ENCODE measurements around the gene FAT1. TPM values are rescaled to one million over a fixed set of nuclear protein-coding genes. Genes with fewer than 3 reads are reported as not detected.

Gene FAT1
- total RNA-seq, 2 donors from 2014 or later, result 65.9 to 69.5 TPM

DNA sequence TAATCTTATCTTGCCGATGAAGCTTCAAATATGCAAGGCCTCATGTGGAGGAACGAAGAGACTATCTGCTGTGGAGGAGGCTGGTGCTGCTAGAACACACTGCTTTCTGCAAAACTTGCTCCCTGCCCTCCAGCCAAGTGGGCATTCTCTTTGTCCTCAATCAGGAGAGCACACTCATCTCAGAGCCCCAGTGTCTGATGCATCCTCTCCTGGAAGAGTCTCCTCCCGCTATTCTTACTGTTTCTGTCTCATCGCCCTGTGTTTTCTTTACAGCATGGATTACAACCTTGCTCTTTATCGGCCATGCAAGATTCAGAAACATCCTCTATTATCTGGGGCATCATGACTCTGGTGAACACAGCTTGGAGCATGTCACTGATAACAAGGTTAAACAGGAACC is 100.1 kb downstream of the FAT1 start:
- Histone ChIP-seq H3K4me1 (no peaks in the 10 kb centered on the region), H3K27ac (no peak overlapping the region), H3K4me3 (no peak overlapping the region), H3K27me3 (no peaks in the 10 kb centered on the region), H3K36me3 (replicated peaks in 1 of 2; ENCODE audit: insufficient read depth in 1 of 2, low read depth in 2 of 2) (peaks cover 0 to 3% of the 10 kb centered on the region in 2 donors), H3K9me3 (no peaks in the 10 kb centered on the region)
- TF ChIP-seq, protein P1, sequence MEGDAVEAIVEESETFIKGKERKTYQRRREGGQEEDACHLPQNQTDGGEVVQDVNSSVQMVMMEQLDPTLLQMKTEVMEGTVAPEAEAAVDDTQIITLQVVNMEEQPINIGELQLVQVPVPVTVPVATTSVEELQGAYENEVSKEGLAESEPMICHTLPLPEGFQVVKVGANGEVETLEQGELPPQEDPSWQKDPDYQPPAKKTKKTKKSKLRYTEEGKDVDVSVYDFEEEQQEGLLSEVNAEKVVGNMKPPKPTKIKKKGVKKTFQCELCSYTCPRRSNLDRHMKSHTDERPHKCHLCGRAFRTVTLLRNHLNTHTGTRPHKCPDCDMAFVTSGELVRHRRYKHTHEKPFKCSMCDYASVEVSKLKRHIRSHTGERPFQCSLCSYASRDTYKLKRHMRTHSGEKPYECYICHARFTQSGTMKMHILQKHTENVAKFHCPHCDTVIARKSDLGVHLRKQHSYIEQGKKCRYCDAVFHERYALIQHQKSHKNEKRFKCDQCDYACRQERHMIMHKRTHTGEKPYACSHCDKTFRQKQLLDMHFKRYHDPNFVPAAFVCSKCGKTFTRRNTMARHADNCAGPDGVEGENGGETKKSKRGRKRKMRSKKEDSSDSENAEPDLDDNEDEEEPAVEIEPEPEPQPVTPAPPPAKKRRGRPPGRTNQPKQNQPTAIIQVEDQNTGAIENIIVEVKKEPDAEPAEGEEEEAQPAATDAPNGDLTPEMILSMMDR (IDR thresholded peaks at IDR 0.05), result no peak
- TF ChIP-seq POLR2A (IDR thresholded peaks at IDR 0.05), result no peak
- 95 to 96% methylated on average over 5 of the region's 5 CpGs for WGBS, 2 donors
- intact Hi-C loops (cut with DNase I), result no loop called here
- ATAC-seq (no peak), DNase-seq (no peak)

DNA sequence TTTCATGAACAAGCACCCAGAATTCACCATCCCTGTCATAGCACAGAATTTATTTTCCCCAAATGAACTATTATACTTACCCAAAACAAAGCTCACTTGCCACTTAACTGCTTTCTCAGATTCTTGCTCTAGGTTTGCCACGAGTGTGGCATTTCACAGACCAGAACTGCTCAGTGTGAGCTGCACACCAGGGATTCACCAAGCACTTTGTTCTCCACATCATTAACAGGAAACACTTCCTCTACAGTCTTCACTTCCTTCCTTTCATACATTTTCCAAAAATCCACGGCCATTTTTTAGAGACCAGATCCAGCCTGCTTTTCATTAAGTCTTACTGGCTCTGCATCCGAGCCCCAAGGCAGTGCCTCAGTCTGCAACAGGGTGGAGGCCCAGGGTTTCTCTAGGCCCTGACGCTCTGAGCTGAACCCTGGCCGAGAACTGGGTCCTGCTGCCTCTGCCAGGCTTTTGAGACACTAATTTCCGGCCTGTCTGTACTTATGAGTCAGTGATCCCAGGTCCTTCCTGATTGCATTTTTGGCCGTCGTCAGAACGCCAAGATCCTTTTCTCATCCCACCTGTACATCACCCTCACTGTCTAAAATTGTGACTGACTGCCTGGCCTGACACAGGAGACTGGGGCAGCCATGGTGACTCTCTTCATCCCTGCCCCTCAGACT is 100.7 kb downstream of the FAT1 start:
- intact Hi-C loops (cut with DNase I), result no loop called here

GRCh38 chr4:186621959-186622553 is 101.6 kb downstream of the FAT1 start:
- TF ChIP-seq, protein P1 (IDR thresholded peaks at IDR 0.05), result no peak
- TF ChIP-seq POLR2A (IDR thresholded peaks at IDR 0.05), result no peak
- no peaks in the 10 kb centered on the region for H3K4me1 ChIP-seq
- no peak overlapping the region for H3K4me3 ChIP-seq
- H3K27ac ChIP-seq, result no peak overlapping the region
- H3K36me3 ChIP-seq (replicated peaks in 1 of 2; ENCODE audit: insufficient read depth in 1 of 2, low read depth in 2 of 2), result peaks cover 0 to 1% of the 10 kb centered on the region in 2 donors
- WGBS, 2 donors, result 78 to 79% methylated on average over 9 of the region's 9 CpGs
- intact Hi-C loops (cut with DNase I), result no loop called here
- H3K9me3 ChIP-seq, result no peaks in the 10 kb centered on the region
- DNase-seq (no peak), ATAC-seq (no peak)
- H3K27me3 ChIP-seq, result no peaks in the 10 kb centered on the region

More for the DNA sequence above, 100.7 kb downstream of the FAT1 start:
- Histone ChIP-seq H3K36me3 (replicated peaks in 1 of 2; ENCODE audit: insufficient read depth in 1 of 2, low read depth in 2 of 2) (peaks cover 0 to 1% of the 10 kb centered on the region in 2 donors), H3K4me1 (no peaks in the 10 kb centered on the region), H3K27ac (no peak overlapping the region), H3K4me3 (no peak overlapping the region), H3K27me3 (no peaks in the 10 kb centered on the region), H3K9me3 (no peaks in the 10 kb centered on the region)
- TF ChIP-seq, protein P1 (IDR thresholded peaks at IDR 0.05), result no peak
- TF ChIP-seq POLR2A (IDR thresholded peaks at IDR 0.05), result no peak
- 84 to 90% methylated on average over 9 of the region's 9 CpGs for WGBS, 2 donors
- no peak for ATAC-seq
- no peak for DNase-seq

DNA sequence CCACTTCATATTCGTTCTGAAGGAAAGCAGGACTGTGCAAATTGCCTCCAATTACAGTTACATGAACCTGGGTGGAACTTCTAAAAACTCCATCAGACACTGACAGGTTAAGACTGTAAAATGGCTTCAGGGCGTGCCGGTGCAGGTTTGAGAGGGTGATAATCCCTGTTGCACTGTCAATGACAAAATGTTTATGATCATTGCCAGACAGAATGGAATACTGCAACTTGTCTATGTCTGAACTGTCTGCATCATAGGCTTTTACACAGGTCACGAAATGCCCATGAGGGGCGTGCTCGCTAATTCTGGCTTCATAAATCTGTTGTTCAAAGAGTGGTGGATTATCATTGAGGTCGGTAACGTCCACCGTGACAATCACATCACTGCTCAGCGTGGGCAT is 104.6 kb downstream of the FAT1 start:
- peaks cover 0 to 3% of the 10 kb centered on the region in 2 donors for H3K36me3 ChIP-seq (replicated peaks in 1 of 2; ENCODE audit: insufficient read depth in 1 of 2, low read depth in 2 of 2)
- no peaks in the 10 kb centered on the region for H3K9me3 ChIP-seq
- DNase-seq, result no peak
- no peak overlapping the region for H3K4me3 ChIP-seq
- no peaks in the 10 kb centered on the region for H3K4me1 ChIP-seq
- H3K27ac ChIP-seq, result no peak overlapping the region
- no peak for ATAC-seq
- H3K27me3 ChIP-seq, result no peaks in the 10 kb centered on the region
- 96% methylated on average over 10 of the region's 10 CpGs for WGBS, 2 donors
- intact Hi-C loops (cut with DNase I), result no loop called here
- no peak for TF ChIP-seq POLR2A (IDR thresholded peaks at IDR 0.05)
- TF ChIP-seq, protein P1 (IDR thresholded peaks at IDR 0.05), result no peak

DNA sequence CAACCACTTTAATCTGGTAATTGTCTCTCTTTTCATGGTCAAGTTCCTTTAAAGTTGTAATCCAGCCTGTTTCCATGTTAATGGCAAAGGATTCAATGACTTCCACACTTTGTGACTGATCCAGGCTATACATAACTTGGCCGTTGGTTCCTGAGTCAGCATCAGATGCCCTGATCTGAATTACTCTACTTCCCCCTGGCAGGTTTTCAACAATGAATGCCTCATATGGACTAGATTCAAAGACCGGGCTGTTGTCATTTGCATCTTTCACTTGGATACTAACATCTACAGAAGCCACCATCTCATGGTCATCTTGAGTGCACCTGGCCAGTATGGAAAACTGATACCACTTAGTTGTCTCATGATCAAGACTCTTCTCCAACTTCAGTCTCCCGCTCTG is 105.7 kb downstream of the FAT1 start:
- Histone ChIP-seq H3K27ac (no peak overlapping the region), H3K4me3 (no peak overlapping the region), H3K9me3 (no peaks in the 10 kb centered on the region), H3K36me3 (replicated peaks in 1 of 2; ENCODE audit: insufficient read depth in 1 of 2, low read depth in 2 of 2) (peaks cover 0 to 4% of the 10 kb centered on the region in 2 donors), H3K4me1 (no peaks in the 10 kb centered on the region), H3K27me3 (no peaks in the 10 kb centered on the region)
- ATAC-seq, result no peak
- TF ChIP-seq, protein P1 (IDR thresholded peaks at IDR 0.05), result no peak
- no peak for TF ChIP-seq POLR2A (IDR thresholded peaks at IDR 0.05)
- DNase-seq, result no peak
- intact Hi-C loops (cut with DNase I), result no loop called here
- WGBS, 2 donors, result 89 to 100% methylated on average over 3 of the region's 3 CpGs

Measured in body of pancreas (tissue), 4 donors.